Keratinocyte (primary cell): ENCODE measurements around the gene CARMIL1. TPM values are rescaled to one million over a fixed set of nuclear protein-coding genes. Genes with fewer than 3 reads are reported as not detected.

ENCODE experiments used
- DNase-seq: peaks from one replicate; pipeline ENCODE4 v3.0.0-alpha.2; 2011; ENCODE audit warnings: low read depth, missing footprints, low spot score
- FAIRE-seq: peaks from 2 replicates; lab custom pipeline; 2011; peaks lifted over from hg19 to GRCh38; lab: Jason Lieb, UNC
- H2AFZ ChIP-seq: 2 replicates; pipeline ENCODE4 v1.6.0; 2012; ENCODE audit warnings: low read length, control low read depth, inconsistent platforms; ENCODE audit not compliant: control insufficient read depth
- H3K27ac ChIP-seq: 2 replicates; pipeline ENCODE4 v1.5.1; 2011; ENCODE audit warnings: low read length; ENCODE audit not compliant: control insufficient read depth, insufficient read depth
- H3K27me3 ChIP-seq: 3 replicates; pipeline ENCODE4 v1.6.0; 2011; ENCODE audit warnings: low read length; ENCODE audit not compliant: control insufficient read depth, insufficient read depth; ENCODE audit errors: extremely low read depth
- H3K36me3 ChIP-seq, 2 experiments: 2 replicates in 1 of 2; 3 replicates in 1 of 2; pipeline ENCODE4 v1.5.1; 2011; ENCODE audit warnings: low read length in 2 of 2, mild to moderate bottlenecking in 1 of 2; ENCODE audit not compliant: control insufficient read depth in 2 of 2, insufficient read depth in 2 of 2; ENCODE audit errors: extremely low read depth in 1 of 2
- H3K4me1 ChIP-seq: 3 replicates; pipeline ENCODE4 v1.5.1; 2011; ENCODE audit warnings: low read length; ENCODE audit not compliant: control insufficient read depth, insufficient read depth; ENCODE audit errors: extremely low read depth
- H3K4me2 ChIP-seq: 3 replicates; pipeline ENCODE4 v1.6.0; 2011; ENCODE audit warnings: low read depth, low read length; ENCODE audit not compliant: control insufficient read depth, insufficient read depth; ENCODE audit errors: extremely low read depth
- H3K4me3 ChIP-seq, 3 experiments: fragments of 200-600 bp in 1 of 3; sonication (generic) in 1 of 3; 2 replicates in 2 of 3; 3 replicates in 1 of 3; pipeline ENCODE4 v1.5.1; 2011 to 2016; ENCODE audit warnings: low read length in 3 of 3, mild to moderate bottlenecking in 3 of 3, control low read depth in 2 of 3, inconsistent platforms in 1 of 3, low read depth in 1 of 3, mixed read lengths in 1 of 3, mixed run types in 1 of 3, moderate library complexity in 1 of 3; ENCODE audit not compliant: control insufficient read depth in 2 of 3, insufficient read depth in 2 of 3; ENCODE audit errors: extremely low read depth in 1 of 3
- H3K79me2 ChIP-seq: 2 replicates; pipeline ENCODE4 v1.6.0; 2012; ENCODE audit warnings: low read length; ENCODE audit not compliant: control insufficient read depth, insufficient read depth
- H3K9ac ChIP-seq: 3 replicates; pipeline ENCODE4 v1.6.0; 2011; ENCODE audit warnings: low read length; ENCODE audit not compliant: control insufficient read depth, insufficient read depth; ENCODE audit errors: extremely low read depth
- H3K9me1 ChIP-seq: 3 replicates; pipeline ENCODE4 v1.6.0; 2011; ENCODE audit warnings: low read length; ENCODE audit not compliant: control insufficient read depth, insufficient read depth; ENCODE audit errors: extremely low read depth
- H3K9me3 ChIP-seq: 2 replicates; pipeline ENCODE4 v1.5.1; 2012; ENCODE audit warnings: low read depth, low read length; ENCODE audit not compliant: control insufficient read depth
- H4K20me1 ChIP-seq: 3 replicates; pipeline ENCODE4 v1.6.0; 2011; ENCODE audit warnings: low read length; ENCODE audit not compliant: control insufficient read depth, insufficient read depth; ENCODE audit errors: extremely low read depth
- EZH2 ChIP-seq: IDR thresholded peaks from one replicate; pipeline ENCODE4 v1.6.1; 2012; ENCODE audit warnings: inconsistent platforms, mild to moderate bottlenecking, low read length, moderate library complexity
- dilution Hi-C: fragments of 300-500 bp; cut with MboI; formaldehyde crosslinking; loops from one replicate; pipeline ENCODE4 v1.7.0; 2020; ENCODE audit warnings: low sequenced_read_pairs; ENCODE audit not compliant: extremely low pct_ligation_motif_present
- polyA plus RNA-seq, 5 experiments: library from polyadenylated mRNA; depleted of rRNA in 3 of 5; stranded (reverse) in 3 of 5; stranded (forward) in 1 of 5; unstranded in 1 of 5; fragments of >200 nt; gene quantifications; 1 replicate in 1 of 5; 2 replicates in 3 of 5; 3 replicates in 1 of 5; pipeline versions ENCODE4 v1.2.1 to v1.2.3, GENCODE V29; 2011 to 2012; ENCODE audit warnings: missing spikeins in 2 of 5, low read depth in 1 of 5, low replicate concordance in 1 of 5
- TF ChIP-seq, protein P1 (sequence below), 3 experiments: IDR thresholded peaks in 1 of 3; conservative IDR thresholded peaks in 1 of 3; optimal IDR thresholded peaks in 1 of 3; 2 replicates in 2 of 3; 3 replicates in 1 of 3; pipeline versions ENCODE3 to v1.5.1; 2011; ENCODE audit warnings: low read length in 3 of 3, mild to moderate bottlenecking in 3 of 3, moderate library complexity in 2 of 3, control low read depth in 1 of 3, inconsistent platforms in 1 of 3; ENCODE audit not compliant: insufficient read depth in 2 of 3; ENCODE audit errors: extremely low read depth in 1 of 3

CARMIL1 gene
- polyA plus RNA-seq, 1 donor (not counting 4 experiments of a cell fraction or from before 2014, with no cell fraction given), result 18.9 TPM

DNA sequence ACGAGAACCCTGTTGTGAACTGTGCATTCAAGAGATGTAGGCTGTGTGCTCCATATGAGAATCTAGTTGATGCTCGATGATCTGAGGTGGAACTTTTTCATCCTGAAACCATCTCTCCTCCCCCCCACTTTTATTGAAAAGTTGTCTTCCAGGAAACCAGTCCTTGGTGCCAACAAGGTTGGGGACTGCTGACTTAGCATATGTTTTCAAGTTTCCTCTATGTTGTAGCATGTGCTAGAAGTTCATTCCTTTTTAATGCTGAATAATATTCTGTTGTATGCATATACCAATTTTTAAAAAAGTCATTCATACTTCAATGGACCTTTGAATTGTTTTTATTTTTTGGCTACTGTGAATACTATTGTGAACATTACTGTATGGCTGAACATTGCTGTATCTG lies 27.2 kb downstream of the CARMIL1 start:
- Histone ChIP-seq H3K4me2 (no peak overlapping the region), H4K20me1 (no peaks in the 10 kb centered on the region), H3K4me3 (no peak overlapping the region), H2AFZ (no peak overlapping the region), H3K27me3 (no peaks in the 10 kb centered on the region), H3K79me2 (peaks cover 49% of the 10 kb centered on the region), H3K27ac (no peak overlapping the region), H3K4me1 (peaks cover 7% of the 10 kb centered on the region), H3K36me3 (no peaks in the 10 kb centered on the region), H3K9ac (no peak overlapping the region), H3K9me3 (no peaks in the 10 kb centered on the region), H3K9me1 (no peaks in the 10 kb centered on the region)
- TF ChIP-seq EZH2, result no peak
- TF ChIP-seq, protein P1, sequence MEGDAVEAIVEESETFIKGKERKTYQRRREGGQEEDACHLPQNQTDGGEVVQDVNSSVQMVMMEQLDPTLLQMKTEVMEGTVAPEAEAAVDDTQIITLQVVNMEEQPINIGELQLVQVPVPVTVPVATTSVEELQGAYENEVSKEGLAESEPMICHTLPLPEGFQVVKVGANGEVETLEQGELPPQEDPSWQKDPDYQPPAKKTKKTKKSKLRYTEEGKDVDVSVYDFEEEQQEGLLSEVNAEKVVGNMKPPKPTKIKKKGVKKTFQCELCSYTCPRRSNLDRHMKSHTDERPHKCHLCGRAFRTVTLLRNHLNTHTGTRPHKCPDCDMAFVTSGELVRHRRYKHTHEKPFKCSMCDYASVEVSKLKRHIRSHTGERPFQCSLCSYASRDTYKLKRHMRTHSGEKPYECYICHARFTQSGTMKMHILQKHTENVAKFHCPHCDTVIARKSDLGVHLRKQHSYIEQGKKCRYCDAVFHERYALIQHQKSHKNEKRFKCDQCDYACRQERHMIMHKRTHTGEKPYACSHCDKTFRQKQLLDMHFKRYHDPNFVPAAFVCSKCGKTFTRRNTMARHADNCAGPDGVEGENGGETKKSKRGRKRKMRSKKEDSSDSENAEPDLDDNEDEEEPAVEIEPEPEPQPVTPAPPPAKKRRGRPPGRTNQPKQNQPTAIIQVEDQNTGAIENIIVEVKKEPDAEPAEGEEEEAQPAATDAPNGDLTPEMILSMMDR (optimal IDR thresholded peaks at IDR 0.05 in 1 of 3, IDR thresholded peaks at IDR 0.05 in 1 of 3, conservative IDR thresholded peaks at IDR 0.05 in 1 of 3; ENCODE audit: extremely low read depth in 1 of 3, insufficient read depth in 2 of 3, low read length in 3 of 3), result no peak
- DNase-seq (no peak), FAIRE-seq (no peak)
- dilution Hi-C loops, result no loop called here

DNA sequence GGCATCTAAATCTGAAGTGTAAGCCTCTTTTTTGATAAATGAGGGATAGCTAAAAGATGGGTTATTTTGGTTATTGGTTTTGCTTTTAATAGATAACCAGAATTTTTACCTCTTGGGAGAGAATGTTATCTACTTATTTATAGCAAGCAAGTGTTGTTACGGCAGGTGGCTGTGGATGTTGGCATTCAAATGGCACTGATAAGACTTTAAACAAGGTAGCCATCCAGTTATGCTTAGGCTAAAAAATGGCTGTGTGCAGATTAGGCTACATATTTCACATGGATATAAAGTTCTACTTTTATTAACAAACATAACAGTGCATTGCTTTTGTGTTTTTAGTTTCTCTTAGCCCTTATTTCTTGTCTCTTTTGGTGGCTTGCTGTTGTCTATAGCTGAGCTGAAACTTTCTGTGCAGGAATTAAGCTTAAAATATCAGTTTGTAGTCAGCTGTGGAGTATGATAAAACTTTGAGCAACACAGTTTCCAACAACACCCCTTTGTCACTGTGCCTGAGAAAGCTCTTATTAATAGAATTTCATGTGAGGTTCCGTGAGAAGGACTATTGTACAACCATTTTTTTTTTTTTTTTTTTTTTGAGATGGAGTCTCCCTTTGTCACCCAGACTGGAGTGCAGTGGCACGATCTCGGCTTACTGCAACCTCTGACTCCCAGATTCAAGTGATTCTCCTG lies 28.8 kb downstream of the CARMIL1 start:
- H3K4me3 ChIP-seq, result no peak overlapping the region
- FAIRE-seq, result no peak
- TF ChIP-seq, protein P1 (optimal IDR thresholded peaks at IDR 0.05 in 1 of 3, IDR thresholded peaks at IDR 0.05 in 1 of 3, conservative IDR thresholded peaks at IDR 0.05 in 1 of 3; ENCODE audit: extremely low read depth in 1 of 3, insufficient read depth in 2 of 3, low read length in 3 of 3), result no peak
- TF ChIP-seq EZH2, result no peak
- peaks cover 23% of the 10 kb centered on the region for H3K4me1 ChIP-seq
- H3K9me3 ChIP-seq, result no peaks in the 10 kb centered on the region
- no peaks in the 10 kb centered on the region for H3K9me1 ChIP-seq
- H2AFZ ChIP-seq, result no peak overlapping the region
- no peak overlapping the region for H3K4me2 ChIP-seq
- H3K36me3 ChIP-seq, result no peaks in the 10 kb centered on the region
- DNase-seq, result no peak
- H3K9ac ChIP-seq, result no peak overlapping the region
- H3K27me3 ChIP-seq, result no peaks in the 10 kb centered on the region
- dilution Hi-C loops, result no loop called here
- no peaks in the 10 kb centered on the region for H4K20me1 ChIP-seq
- H3K79me2 ChIP-seq, result peaks cover 37% of the 10 kb centered on the region
- H3K27ac ChIP-seq, result no peak overlapping the region
